IPS DF 6.9 (cell line): Measurements from ENCODE around the gene COG6.

ENCODE experiments used
- DNase-seq: peaks from one replicate; pipeline ENCODE4 v3.0.0-alpha.2; 2013; ENCODE audit warnings: low read depth, low spot score
- H3K27ac ChIP-seq: one replicate; pipeline ENCODE4 v1.5.1; 2013; ENCODE audit warnings: low read length, control low read depth
- H3K27me3 ChIP-seq: 2 replicates; pipeline ENCODE4 v1.6.1; 2013; ENCODE audit warnings: mild to moderate bottlenecking, low read length; ENCODE audit not compliant: control insufficient read depth, insufficient read depth
- H3K36me3 ChIP-seq: 2 replicates; pipeline ENCODE4 v1.6.1; 2013; ENCODE audit warnings: low read length; ENCODE audit not compliant: control insufficient read depth, insufficient read depth
- H3K4me1 ChIP-seq: 2 replicates; pipeline ENCODE4 v1.6.1; 2013; ENCODE audit warnings: low read length; ENCODE audit not compliant: control insufficient read depth, insufficient read depth
- H3K4me3 ChIP-seq: 2 replicates; pipeline ENCODE4 v1.5.1; 2013; ENCODE audit warnings: mild to moderate bottlenecking, low read length
- H3K9me3 ChIP-seq: 2 replicates; pipeline ENCODE4 v1.6.1; 2013; ENCODE audit warnings: low read length, inconsistent platforms; ENCODE audit not compliant: control insufficient read depth, insufficient read depth
- WGBS: extraction: QIAGEN DNeasy Blood & Tissue Kit; methylation state at CpG from one replicate; pipeline ENCODE4 v1.1.7; 2013; ENCODE audit warnings: mixed read lengths, missing lambda C conversion rate; ENCODE audit not compliant: insufficient read length, insufficient coverage; 5-methylcytosine and 5-hydroxymethylcytosine counted together

The COG6 gene

GRCh38 chr13:39784347-39784746, 128.9 kb downstream of the COG6 start:
- Histone ChIP-seq H3K4me3 (no peak overlapping the region), H3K9me3 (no peaks in the 10 kb centered on the region; the same call in 1 of the 2 replicates), H3K27me3 (no peaks in the 10 kb centered on the region), H3K36me3 (no peaks in the 10 kb centered on the region), H3K4me1 (no peaks in the 10 kb centered on the region), H3K27ac (no peak overlapping the region)
- no CpG with 5 or more reads among the region's 1 CpG for WGBS
- no peak for DNase-seq

GRCh38 chr13:39786091-39786490, 130.6 kb downstream of the COG6 start:
- no peak for DNase-seq
- peaks cover 2% of the 10 kb centered on the region; the same call in 1 of the 2 replicates for H3K9me3 ChIP-seq
- H3K36me3 ChIP-seq = no peaks in the 10 kb centered on the region
- no CpG with 5 or more reads among the region's 4 CpGs for WGBS
- H3K27ac ChIP-seq = no peak overlapping the region
- no peak overlapping the region for H3K4me3 ChIP-seq
- H3K4me1 ChIP-seq = no peaks in the 10 kb centered on the region
- no peaks in the 10 kb centered on the region for H3K27me3 ChIP-seq

GRCh38 chr13:39787086-39787487, 131.6 kb downstream of the COG6 start:
- H3K27me3 ChIP-seq = no peaks in the 10 kb centered on the region
- no peak overlapping the region for H3K27ac ChIP-seq
- H3K9me3 ChIP-seq = peaks cover 2% of the 10 kb centered on the region; the same call in 1 of the 2 replicates
- H3K4me3 ChIP-seq = no peak overlapping the region
- no CpG with 5 or more reads among the region's 1 CpG for WGBS
- H3K36me3 ChIP-seq = no peaks in the 10 kb centered on the region
- no peak for DNase-seq
- H3K4me1 ChIP-seq = no peaks in the 10 kb centered on the region

- no peak for DNase-seq
- WGBS = no CpG with 5 or more reads among the region's 5 CpGs
- Histone ChIP-seq H3K36me3 (no peaks in the 10 kb centered on the region), H3K4me1 (no peaks in the 10 kb centered on the region), H3K4me3 (no peak overlapping the region), H3K27ac (no peak overlapping the region), H3K27me3 (no peaks in the 10 kb centered on the region), H3K9me3 (peaks cover 2% of the 10 kb centered on the region; the same call in 1 of the 2 replicates)
Observed at GRCh38 chr13:39788102-39788501, 132.6 kb downstream of the COG6 start.

- Histone ChIP-seq H3K9me3 (peaks cover 2% of the 10 kb centered on the region; the same call in 1 of the 2 replicates), H3K4me1 (no peaks in the 10 kb centered on the region), H3K27me3 (no peaks in the 10 kb centered on the region), H3K27ac (no peak overlapping the region), H3K4me3 (no peak overlapping the region), H3K36me3 (no peaks in the 10 kb centered on the region)
- DNase-seq = no peak
- no CpG with 5 or more reads among the region's 5 CpGs for WGBS
Observed at GRCh38 chr13:39789451-39789850, 134.0 kb downstream of the COG6 start.
